GM19023 (cell line): ENCODE data around the gene NUDT9.

Experiments
- ATAC-seq: cut with Tn5 transposase; IDR thresholded peaks from one replicate; pipeline ENCODE4 v1.9.1; 2021; ENCODE audit warnings: mild to moderate bottlenecking, moderate library complexity; ENCODE audit not compliant: unreplicated experiment

NUDT9 gene

DNA sequence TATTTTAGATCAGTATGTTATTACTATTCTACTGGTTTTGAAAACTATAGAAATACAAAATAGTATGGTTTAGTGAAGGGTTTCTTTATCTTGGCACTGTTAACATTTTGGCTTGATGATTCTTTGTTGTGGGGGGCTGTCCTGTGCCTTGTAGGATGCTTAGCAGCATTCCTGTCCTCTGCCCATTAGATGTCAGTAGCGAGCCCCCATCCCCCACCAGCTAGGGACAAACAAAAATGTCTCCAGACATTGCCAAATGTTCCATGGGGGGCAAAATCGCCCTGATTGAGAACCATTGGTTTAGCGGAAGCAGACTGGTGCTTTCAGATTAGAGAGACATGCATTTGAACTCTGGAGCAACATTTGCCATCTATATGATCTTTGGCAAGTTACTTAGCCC is 83.5 kb downstream of the NUDT9 start:
- ATAC-seq = no peak

DNA sequence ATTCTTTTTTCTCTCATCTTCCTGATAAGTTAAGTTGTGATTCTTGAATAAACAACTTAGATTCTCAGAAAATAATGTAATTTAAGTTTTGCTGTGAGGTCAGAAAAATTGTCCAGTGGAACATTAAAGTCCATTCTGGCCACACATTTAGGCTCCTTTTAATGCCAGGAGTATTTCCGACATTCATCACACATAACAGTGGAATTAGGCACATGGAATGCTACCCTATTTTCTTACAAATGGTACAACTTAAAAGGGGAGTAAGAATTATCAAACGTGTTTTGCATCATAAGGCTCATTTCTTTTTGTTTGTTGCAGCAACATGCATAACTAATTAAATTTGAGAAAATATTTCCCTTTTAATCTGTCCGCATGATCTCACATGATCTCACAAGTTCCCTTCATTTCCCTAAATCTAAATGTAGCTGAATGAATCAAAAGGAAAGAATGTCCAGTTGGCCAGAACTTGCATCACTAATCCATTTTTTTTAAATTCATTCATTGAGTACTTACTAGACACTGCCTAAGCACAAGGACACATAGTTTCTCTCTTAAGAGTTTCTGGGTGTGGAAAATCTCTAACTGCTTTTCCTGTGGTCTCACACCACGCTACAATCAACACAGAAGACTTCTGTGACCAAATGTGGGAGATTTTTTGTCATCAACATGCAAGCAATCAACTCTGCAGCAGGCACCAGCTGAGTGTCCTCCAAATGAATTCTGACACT is 84.8 kb downstream of the NUDT9 start:
- ATAC-seq = no peak
